Endothelial cell of umbilical vein (primary cell): ENCODE measurements around the gene INSYN2B.

ENCODE experiments used
- CTCF ChIP-seq, 2 donors: IDR thresholded peaks; 1 replicate in 1 of 2; 2 replicates in 1 of 2; pipeline ENCODE4 v1.5.1; 2011; ENCODE audit warnings: low read length in 2 of 2, mild to moderate bottlenecking in 2 of 2, moderate library complexity in 2 of 2, control low read depth in 1 of 2, inconsistent platforms in 1 of 2, low read depth in 1 of 2; ENCODE audit not compliant: insufficient read depth in 1 of 2; ENCODE audit errors: extremely low read depth in 1 of 2
- EZH2 ChIP-seq: IDR thresholded peaks from 2 replicates; pipeline ENCODE4 v1.6.1; 2012; ENCODE audit warnings: borderline replicate concordance, low read depth, mild to moderate bottlenecking, moderate library complexity, low read length, inconsistent platforms; ENCODE audit not compliant: severe bottlenecking
- FOS ChIP-seq: IDR thresholded peaks from 2 replicates; pipeline ENCODE4 v1.6.1; 2011; ENCODE audit warnings: mild to moderate bottlenecking, low read length, moderate library complexity, borderline replicate concordance; ENCODE audit not compliant: insufficient read depth
- GATA2 ChIP-seq: IDR thresholded peaks from 2 replicates; pipeline ENCODE4 v1.7.0; 2011; ENCODE audit warnings: low read depth, mild to moderate bottlenecking, moderate library complexity, mixed read lengths, low read length; ENCODE audit not compliant: insufficient read length, insufficient read depth
- JUN ChIP-seq: IDR thresholded peaks from 2 replicates; pipeline ENCODE4 v1.6.1; 2011; ENCODE audit warnings: borderline replicate concordance, low read depth; ENCODE audit not compliant: insufficient read length, insufficient read depth
- MAX ChIP-seq: IDR thresholded peaks from 2 replicates; pipeline ENCODE4 v1.6.1; 2011; ENCODE audit not compliant: insufficient read depth, insufficient read length
- MYC ChIP-seq: IDR thresholded peaks from one replicate; pipeline ENCODE4 v1.6.1; 2011; ENCODE audit warnings: mild to moderate bottlenecking, low read depth, low read length
- POLR2A ChIP-seq: IDR thresholded peaks from 2 replicates; pipeline ENCODE4 v1.6.1; 2012; ENCODE audit warnings: low read depth, mild to moderate bottlenecking, control low read depth, low read length
- POLR2AphosphoS5 ChIP-seq: IDR thresholded peaks from 2 replicates; pipeline ENCODE4 v1.6.1; 2012; ENCODE audit warnings: low read depth, mild to moderate bottlenecking, control low read depth, low read length, moderate library complexity; ENCODE audit not compliant: insufficient read depth

- TF ChIP-seq CTCF (IDR thresholded peaks at IDR 0.05; ENCODE audit: extremely low read depth in 1 of 2, insufficient read depth in 1 of 2, low read depth in 1 of 2, low read length in 2 of 2) (no peak), POLR2A (no peak), POLR2AphosphoS5 (no peak), MYC (no peak), GATA2 (no peak), FOS (no peak), MAX (no peak), JUN (no peak), EZH2 (no peak)
Observed at GRCh38 chr5:169908864-169909263, 71.4 kb downstream of the INSYN2B start.
